SK-N-DZ (cell line): Measurements from ENCODE around the gene MTHFD1L. TPM values are rescaled to one million over a fixed set of nuclear protein-coding genes. Genes with fewer than 3 reads are reported as not detected.
"Not testable (repeated sequence)": the region's sequence is repeated elsewhere in the genome, so short reads cannot be mapped to it uniquely, and the experiment has no call there.

Experiments used
- DNase-seq: peaks from one replicate; pipeline ENCODE4 v3.0.0-alpha.2; 2015; ENCODE audit warnings: low spot score
- polyA plus RNA-seq, 2 experiments: library from polyadenylated mRNA; depleted of rRNA; stranded (reverse); fragments of >200 nt; gene quantifications; 2 replicates each; pipeline ENCODE4 v1.2.3, GENCODE V29; 2014

Gene MTHFD1L
- 29.4 and 30.7 TPM in 2 replicates for polyA plus RNA-seq (2014; cell fraction: cytosol; rRNA removed)
- 16.4 and 17.8 TPM in 2 replicates for polyA plus RNA-seq (2014; cell fraction: nucleus; rRNA removed)

DNA sequence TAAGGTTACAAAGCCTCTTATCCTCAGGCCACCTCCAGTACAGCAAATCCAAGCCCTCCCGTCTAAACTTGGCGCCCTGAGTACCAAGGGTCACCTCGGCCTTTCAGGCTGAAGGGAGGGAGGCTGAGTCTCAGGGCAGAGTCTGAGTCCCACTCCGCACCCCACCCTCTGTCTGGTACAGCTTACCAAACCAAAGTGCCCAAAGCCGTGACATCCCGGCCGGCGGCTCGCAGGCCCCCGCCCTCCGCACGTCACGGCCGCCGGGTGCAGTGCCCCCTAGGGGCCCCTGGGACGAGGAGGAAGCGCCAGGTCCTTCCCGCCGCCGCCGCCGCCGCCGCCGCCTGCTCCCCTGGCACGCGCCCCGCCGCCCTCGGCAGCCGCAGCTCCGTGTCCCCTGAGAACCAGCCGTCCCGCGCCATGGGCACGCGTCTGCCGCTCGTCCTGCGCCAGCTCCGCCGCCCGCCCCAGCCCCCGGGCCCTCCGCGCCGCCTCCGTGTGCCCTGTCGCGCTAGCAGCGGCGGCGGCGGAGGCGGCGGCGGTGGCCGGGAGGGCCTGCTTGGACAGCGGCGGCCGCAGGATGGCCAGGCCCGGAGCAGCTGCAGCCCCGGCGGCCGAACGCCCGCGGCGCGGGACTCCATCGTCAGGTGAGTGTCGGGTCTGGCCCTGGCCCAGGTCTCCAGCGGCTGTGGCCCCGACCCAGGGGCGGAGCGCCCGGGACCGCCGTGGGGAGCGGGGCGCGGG, at the start of gene MTHFD1L:
TSS of gene MTHFD1L (plus strand) at position 297 of the 741 bp plus-strand sequence. CDS start at position 418, 121 bp downstream.
- peak; percentile 79 for DNase-seq

DNA sequence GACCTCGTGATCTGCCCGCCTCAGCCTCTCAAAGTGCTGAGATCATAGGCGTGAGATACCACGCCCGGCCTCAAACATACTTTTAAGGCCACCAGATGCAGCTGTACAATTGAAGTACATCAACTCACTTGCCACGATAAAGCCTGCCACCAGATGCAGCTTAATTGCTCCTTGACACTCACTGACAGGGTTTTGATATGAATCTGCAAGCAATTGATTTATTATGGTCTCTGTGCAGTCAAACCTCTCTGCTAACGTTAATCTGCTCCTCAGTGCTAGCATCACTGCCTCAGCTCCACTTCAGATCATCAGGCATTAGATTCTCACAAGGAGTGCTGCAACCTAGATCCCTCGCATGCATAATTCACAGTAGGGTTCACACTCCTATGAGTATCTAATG, 48.9 kb upstream of the MTHFD1L start:
- peak; percentile 38 for DNase-seq

DNA sequence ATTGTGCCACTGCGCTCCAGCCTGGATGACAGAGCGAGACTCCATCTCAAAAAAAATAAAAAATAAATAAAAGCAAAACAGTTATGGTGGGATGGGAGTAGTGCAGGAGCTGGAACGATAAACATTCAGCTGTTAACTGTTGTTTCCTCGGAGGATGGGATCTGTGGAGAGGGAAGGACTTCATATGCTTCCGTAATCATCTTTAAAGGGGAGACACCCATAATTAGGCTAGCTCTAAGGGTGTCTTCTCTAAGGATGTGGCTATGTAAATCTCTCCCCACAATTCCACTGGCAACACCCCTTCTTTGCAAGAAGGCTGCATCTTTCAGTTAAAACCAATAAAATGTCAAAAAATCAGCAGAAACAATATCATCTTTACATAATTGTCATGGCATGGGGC, 42.6 kb upstream of the MTHFD1L start:
- DNase-seq = no peak

DNA sequence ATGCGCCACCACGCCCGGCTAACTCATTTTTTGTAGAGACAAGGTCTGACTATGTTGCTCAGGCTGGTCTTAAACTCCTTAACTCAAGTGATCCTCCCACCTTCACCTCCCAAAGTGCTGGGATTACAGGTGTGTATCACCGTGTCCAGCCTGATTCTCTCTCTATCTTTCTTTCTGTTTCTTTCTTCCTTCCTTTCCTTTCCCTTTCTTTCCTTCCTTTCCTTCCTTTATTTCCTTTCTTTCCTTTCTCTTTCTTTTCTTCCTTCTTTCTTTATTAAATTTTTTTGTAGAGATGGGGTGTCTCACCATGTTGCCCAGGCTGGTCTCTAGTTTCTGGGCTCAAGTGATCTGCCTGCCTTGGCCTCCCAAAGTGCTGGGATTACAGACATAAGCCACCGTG, 38.7 kb upstream of the MTHFD1L start:
- DNase-seq = no peak

DNA sequence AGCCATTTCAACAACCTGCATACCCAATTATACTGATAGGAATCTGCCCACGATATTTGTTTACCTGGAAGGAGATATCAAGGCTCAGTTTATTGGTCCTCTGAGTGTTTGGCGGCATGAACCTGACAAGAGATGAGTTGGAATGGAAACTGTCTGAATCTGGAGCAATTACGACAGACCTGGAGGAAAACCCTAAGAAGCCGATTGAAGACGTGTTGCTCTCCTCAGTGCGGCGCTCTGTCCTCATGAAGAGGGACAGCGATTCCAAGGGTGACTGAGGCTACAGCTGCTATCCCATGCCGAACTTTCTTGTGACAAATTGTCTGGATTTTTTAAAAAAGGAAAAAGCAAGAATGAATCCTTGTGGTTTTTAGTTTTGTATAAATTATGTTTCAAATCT, 37.4 kb upstream of the MTHFD1L start:
- DNase-seq = not testable (repeated sequence)

DNA sequence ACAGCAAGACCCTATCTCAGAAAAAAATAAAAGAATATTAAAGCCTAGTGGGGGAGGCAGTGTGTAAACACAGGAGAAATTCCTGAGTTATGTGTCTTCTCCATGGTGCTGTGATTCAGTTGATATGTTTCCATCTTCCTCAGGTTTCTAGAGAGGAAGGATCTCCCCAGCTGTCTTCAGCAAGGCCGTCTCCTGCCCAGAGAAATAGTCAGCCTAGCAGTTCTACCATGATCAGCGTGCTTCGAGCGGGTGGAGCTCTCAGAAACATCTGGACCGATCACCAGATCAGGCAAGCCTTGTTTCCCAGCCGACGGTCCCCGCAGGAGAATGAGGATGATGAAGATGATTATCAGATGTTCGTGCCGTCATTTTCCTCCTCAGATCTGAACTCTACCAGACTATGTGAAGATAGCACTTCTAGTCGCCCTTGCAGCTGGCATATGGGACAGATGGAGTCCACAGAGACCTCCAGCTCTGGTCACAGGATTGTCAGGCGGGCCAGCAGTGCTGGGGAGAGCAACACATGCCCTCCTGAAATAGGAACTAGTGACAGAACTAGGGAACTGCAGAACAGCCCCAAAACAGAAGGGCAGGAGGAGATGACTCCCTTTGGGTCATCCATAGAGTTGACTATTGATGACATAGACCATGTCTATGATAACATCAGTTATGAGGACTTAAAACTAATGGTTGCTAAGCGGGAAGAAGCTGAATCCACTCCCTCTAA, 34.9 kb upstream of the MTHFD1L start:
- DNase-seq = no peak

DNA sequence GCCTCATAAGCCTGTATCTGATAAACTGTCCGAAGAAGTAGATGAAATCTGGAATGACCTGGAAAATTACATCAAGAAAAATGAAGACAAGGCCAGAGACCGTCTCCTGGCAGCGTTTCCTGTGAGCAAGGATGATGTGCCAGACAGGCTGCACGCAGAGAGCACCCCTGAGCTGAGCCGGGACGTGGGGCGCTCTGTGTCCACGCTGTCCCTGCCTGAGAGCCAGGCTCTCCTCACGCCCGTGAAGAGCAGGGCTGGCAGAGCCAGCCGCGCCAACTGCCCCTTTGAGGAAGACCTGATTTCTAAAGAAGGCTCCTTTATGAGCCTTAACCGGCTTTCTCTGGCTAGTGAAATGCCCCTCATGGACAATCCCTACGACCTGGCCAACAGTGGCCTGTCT, 33.9 kb upstream of the MTHFD1L start:
- no peak for DNase-seq

DNA sequence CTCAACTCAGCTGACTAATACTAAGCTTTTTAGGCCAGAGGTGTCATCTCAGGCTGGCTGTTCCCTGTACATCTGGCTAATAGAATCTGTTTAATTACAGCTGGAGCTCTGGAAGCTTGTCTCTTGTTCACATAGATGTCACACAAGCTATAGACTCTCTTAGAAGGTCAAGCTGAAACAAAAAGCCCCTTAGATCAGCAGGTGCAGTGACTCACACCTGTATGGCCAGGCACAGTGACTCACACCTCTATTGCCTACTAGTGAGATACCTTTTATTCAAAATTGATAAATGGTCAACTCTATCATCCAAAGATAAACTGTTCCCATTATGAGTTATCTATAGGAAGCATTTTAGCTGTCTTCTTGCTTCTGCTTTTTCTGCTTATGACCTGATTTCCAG, 29.9 kb upstream of the MTHFD1L start:
- DNase-seq = no peak

DNA sequence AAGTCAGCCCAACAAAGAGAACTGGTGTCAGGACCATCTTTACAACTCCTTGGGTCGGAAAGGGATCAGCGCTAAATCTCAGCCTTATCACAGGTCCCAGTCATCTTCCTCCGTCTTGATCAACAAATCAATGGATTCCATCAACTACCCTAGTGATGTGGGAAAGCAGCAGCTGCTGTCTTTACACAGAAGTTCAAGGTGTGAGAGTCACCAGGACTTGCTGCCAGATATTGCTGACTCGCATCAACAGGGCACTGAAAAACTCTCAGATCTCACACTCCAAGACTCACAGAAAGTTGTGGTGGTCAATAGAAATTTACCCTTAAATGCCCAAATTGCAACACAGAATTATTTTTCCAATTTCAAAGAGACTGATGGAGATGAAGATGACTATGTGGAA, 25.3 kb upstream of the MTHFD1L start:
- no peak for DNase-seq

DNA sequence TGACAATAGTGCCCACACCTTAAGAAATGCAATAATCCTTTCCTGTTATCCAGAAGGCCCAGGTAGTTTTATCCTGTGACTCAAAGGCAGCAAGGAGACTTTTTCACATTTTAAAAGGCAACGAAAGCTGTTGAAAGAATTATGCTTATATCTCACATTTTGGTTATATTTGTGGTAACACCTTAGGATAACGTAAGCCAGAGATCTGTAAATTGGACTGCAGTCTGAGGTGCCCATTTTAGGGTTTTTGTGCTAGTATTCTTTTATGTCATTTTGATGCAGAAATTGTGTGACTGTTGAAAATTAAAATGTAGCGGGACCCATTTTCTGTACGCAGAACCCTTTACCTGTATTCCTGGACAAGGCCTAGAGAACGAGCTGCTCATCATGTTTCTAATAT, 24.3 kb upstream of the MTHFD1L start:
- no peak for DNase-seq

DNA sequence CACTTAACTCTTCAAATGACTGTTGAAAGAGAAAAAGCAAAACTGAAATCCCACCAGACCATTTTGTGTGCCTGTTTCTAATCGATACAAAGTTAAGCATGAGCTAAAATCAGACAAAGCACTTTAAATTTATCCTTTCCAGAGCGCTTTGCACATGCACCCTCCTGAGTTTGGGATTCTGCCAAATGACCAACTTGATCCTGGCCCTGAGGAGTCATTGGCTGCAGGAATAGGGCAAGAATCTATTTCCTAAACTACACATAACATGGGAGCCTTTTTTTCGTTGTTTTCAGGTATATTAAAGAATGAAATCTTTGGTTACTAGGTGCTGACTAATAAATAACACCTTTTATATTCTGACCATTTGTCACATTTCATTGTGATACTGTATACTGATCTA, 23.8 kb upstream of the MTHFD1L start:
- DNase-seq = no peak

DNA sequence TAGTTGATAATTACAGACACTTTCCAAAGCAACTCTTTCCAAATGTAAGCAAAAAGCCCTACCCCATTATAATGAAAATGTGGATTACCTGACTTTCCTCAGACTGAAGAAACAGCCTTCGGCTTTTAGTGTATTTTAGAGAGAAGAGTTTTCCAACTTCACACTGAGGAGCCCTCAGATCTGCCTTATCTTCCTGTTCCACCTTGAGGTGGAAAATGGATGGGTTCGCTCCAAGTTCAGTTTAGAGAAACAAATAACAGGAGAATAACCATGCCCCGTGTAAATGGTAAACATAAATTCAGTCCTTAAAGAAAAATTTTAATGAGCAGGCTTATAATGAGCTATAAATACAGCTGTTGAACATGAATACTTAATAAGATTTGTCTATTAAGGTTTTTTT, 21.1 kb upstream of the MTHFD1L start:
- no peak for DNase-seq

DNA sequence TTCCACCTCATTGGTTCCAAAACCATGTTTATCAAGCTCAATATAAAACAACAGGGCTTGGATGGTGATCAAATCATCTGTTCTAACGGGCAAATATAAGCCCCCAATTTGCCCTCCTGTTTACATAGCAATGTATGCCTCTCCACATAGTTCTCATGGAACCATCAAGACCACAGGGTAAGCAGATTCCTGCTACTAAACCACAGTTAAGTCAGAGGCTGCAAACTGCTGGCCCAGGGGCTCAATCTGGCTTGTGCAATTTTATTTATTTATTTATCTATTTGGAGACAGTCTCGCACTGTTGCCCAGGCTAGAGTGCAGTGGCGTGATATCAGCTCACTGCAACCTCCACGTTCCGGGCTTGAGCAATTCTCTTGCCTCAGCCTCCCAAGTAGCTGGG, 18.9 kb upstream of the MTHFD1L start:
- DNase-seq = no peak

DNA sequence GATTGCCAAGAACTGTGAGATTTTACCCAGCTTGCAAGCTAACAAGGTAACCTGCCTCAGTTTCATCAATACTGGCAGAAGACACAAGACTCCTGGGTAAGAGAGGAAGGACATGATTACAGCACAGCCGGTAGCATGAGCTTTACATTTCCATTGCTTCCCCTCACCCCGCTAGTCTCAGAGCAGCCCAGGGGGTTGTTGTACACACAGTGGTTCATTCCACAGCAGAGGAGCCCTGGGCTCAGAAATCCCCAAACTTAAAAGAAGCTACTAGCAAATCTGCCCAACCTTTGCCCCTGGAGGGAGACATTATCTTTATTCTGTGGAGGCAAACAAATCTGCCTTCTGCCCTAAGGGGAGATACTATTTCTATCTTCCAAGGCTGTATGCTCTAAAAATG, 17.1 kb upstream of the MTHFD1L start:
- no peak for DNase-seq

DNA sequence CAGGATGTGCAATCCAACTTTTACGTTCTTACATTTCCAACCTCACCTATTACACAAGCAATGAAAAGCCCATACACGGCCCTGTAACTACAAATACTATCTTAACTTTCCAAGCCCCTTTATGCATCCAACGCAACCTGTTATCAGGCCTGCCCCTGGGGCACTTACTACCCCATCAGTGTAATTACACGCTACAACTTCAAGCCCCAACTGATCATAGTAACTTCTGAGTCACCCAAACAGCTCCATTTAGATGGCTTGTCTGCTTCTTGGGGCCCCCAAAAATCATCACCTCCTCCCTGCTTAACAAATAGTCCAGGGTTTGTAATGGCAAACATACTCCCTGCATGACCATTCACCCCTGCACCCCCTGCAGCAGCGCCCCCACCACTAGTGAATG, 11.1 kb upstream of the MTHFD1L start:
- DNase-seq = not testable (repeated sequence)

DNA sequence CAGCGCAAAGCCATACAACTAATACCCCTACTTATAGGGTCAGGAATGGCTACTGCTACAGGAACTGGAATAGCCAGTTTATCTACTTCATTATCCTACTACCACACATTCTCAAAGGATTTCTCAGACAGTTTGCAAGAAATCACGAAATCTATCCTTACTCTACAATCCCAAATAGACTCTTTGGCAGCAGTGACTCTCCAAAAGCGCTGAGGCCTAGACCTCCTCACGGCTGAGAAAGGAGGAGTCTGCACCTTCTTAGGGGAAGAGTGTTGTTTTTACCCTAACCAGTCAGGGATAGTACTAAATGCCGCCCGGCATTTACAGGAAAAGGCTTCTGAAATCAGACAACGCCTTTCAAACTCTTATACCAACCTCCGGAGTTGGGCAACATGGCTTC, 10.3 kb upstream of the MTHFD1L start:
- DNase-seq = not testable (repeated sequence)

DNA sequence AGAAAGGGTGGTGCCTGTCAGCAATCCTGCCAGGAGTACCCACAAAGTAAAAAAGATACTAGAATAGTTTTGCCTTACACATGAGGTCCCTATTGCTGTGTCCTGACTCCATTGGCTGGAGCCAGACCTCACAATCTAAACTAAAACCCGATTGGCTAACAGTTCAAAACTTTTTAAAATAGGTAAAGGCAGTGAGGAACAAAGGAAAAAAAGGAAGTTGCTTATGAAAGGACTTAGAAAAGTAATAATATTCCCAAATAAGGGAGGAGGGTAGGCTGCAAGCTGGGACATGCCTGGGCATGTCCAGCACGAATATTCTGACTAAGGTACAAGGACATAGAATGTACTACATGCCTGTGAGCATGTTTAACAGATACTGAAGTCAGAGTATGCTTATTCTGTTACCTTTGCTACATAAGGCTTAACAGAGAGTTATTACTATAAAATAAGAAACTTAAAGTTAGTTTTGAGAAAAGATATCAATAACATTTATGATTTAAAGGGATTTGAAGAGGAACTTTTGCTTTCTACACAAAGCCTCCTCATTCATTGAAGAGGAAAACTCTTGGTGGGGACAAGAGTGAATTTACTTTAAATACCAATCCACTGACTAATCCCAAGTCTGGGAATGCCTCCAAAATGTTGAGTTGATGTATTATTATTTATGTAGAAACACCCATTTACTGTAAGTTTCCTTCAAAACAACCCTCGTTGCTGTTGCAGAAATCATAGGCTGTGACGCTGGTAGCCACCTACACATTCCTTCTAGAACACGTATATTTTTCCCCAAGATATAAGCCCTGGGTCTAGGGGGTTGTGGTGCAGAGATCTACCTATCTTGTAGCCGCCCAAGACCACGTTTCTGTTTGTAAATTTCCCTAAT, 8.2 kb upstream of the MTHFD1L start:
- no peak for DNase-seq

DNA sequence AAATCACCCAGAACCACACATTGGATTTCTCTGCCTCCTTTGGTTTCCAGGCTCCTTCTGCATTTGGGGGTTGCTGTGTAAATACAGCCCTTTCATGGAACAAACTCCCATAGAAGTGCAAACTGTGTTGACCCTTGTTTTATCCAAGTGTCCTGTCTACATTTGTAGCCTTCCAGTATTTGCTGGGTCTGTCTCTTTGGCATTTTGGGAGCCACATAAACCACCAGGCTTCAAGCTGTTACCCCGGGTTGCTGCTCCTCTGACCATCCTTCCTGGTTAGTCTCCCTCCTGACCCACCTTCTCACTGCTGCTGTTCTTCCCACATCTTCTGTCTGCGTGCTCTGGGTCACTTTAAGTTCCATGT, 7.6 kb upstream of the MTHFD1L start:
- no peak for DNase-seq

DNA sequence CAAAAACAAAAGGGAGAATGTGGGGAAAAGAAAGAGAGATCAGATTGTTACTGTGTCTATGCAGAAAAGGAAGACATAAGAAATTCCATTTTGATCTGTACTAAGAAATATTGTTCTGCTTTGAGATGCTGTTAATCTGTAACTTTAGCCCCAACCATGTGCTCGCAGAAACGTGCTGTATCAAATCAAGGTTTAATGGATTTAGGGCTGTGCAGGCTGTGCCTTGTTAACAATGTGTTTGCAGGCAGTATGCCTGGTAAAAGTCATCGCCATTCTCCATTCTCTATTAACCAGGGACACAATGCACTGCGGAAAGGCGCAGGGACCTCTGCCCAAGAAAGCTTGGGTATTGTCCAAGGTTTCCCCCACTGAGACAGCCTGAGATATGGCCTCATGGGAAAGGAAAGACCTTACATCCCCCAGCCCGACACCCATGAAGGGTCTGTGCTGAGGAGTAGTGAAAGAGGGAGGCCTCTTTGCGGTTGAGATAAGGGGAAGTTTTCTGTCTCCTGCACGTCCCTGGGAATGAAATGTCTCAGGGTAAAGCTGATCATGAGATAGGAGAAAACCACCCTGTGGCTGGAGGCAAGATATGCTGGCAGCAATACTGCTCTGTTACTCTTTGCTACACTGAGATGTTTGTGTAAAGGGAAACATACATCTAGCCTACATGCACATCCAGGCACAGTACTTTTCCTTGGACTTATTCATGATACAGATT, 3.9 kb upstream of the MTHFD1L start:
- DNase-seq = peak; percentile 62

DNA sequence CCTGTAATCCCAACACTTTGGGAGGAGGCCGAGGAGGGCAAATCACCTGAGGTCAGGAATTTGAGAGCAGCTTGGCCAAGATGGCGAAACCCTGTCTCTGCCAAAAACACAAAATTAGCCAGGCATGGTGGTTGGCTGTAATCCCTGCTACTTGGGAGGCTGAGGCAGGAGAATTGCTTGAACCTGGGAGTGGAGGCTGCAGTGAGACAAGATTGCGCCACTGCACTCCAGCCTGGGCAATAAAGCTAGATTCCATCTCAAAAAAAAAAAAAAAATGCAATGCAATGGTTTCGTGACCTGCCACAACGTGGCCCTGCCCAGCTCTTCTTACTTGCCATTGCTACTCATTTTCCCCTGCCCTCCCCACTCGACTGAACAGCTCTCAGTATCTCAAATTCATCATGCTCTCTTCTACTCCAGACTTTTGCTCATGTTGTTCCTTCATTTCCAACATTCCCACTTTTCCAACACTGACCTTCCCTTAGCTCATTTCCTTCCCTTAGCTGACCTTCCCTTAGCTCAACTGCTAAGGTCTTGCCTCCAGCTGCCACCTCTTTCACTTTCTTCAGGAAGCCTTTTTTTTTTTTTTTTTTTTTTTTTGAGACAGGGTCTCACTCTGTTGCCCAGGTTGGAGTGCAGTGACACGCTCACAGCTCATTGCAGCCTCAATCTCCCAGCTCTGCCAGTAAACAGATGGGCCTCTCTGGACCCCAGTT, 2.1 kb upstream of the MTHFD1L start:
- no peak for DNase-seq

DNA sequence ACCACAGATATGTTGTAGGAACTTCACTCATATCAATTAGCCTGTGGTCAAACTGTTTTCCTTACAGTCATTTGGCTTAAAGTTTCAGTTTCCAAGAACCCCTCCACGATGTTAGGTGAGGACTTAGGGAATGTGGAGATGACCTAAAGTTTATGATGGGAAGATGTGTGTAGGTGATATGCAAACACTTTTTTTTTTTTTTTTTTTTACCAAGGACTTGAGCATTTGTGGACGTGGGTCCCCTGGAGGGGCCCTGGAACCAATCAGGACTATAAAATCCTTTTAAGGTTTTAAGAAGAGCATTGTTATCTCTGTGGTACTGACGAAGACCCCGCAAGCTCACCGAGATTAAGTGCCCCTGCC, 478 bp upstream of the MTHFD1L start:
- DNase-seq = no peak
